Neural cell (in vitro differentiated cells): ENCODE measurements around the gene HIBCH. TPM values are rescaled to one million over a fixed set of nuclear protein-coding genes. Genes with fewer than 3 reads are reported as not detected.

Experiments
- H2AFZ ChIP-seq: fragments of 200-600, 300-800 bp; sonication (generic), shearing (Covaris generic); 2 replicates; pipeline ENCODE4 v1.6.0; 2014; ENCODE audit warnings: low read depth, mild to moderate bottlenecking, antibody characterized with exemption, low read length, moderate library complexity
- H3F3A ChIP-seq: fragments of 200-600 bp; shearing (Covaris generic); 2 replicates; pipeline ENCODE4 v1.6.1; 2016; ENCODE audit warnings: mild to moderate bottlenecking, moderate library complexity, mixed read lengths, antibody characterized with exemption, low read length; ENCODE audit not compliant: insufficient read depth, poor library complexity, severe bottlenecking
- H3K27ac ChIP-seq: fragments of 200-600, 300-800 bp; sonication (generic), shearing (Covaris generic); 2 replicates; pipeline ENCODE4 v1.5.1; 2014; ENCODE audit warnings: mild to moderate bottlenecking, low read length, moderate library complexity
- H3K27me3 ChIP-seq: fragments of 300-800, 200-600 bp; sonication (generic), shearing (Covaris generic); 2 replicates; pipeline ENCODE4 v1.6.0; 2014; ENCODE audit warnings: mild to moderate bottlenecking, low read depth, low read length, moderate library complexity; ENCODE audit not compliant: insufficient read depth
- H3K36me3 ChIP-seq: fragments of 300-800, 200-600 bp; sonication (generic), shearing (Covaris generic); 2 replicates; pipeline ENCODE4 v1.5.1; 2014; ENCODE audit warnings: mild to moderate bottlenecking, antibody characterized with exemption, low read length, moderate library complexity; ENCODE audit not compliant: insufficient read depth
- H3K4me2 ChIP-seq: fragments of 300-800, 200-600 bp; sonication (generic), shearing (Covaris generic); 2 replicates; pipeline ENCODE4 v1.6.0; 2014; ENCODE audit warnings: mild to moderate bottlenecking, low read length
- H3K4me3 ChIP-seq: fragments of 300-800, 200-600 bp; sonication (generic), shearing (Covaris generic); 2 replicates; pipeline ENCODE4 v1.5.1; 2014; ENCODE audit warnings: mild to moderate bottlenecking, low read length, moderate library complexity
- H3K79me2 ChIP-seq: fragments of 200-600 bp; shearing (Covaris generic); replicated peaks from 2 replicates; pipeline ENCODE4 v1.6.0; 2014; ENCODE audit warnings: mild to moderate bottlenecking, low read length, moderate library complexity; ENCODE audit not compliant: insufficient read depth
- H3K9ac ChIP-seq: fragments of 300-800, 200-600 bp; sonication (generic), shearing (Covaris generic); 2 replicates; pipeline ENCODE4 v1.6.1; 2016; ENCODE audit warnings: mild to moderate bottlenecking, low read length, mixed read lengths
- H3K9me2 ChIP-seq: fragments of 200-600 bp; shearing (Covaris generic); 2 replicates; pipeline ENCODE4 v1.6.1; 2016; ENCODE audit warnings: mild to moderate bottlenecking, low read length, mixed read lengths; ENCODE audit not compliant: insufficient read depth
- H3K9me3 ChIP-seq: fragments of 200-600, 300-800 bp; sonication (generic), shearing (Covaris generic); 2 replicates; pipeline ENCODE4 v1.6.1; 2016; ENCODE audit warnings: mild to moderate bottlenecking, mixed run types, low read length, moderate library complexity, mixed read lengths
- H4K20me1 ChIP-seq: fragments of 200-600 bp; shearing (Covaris generic); 2 replicates; pipeline ENCODE4 v1.6.1; 2016; ENCODE audit warnings: mild to moderate bottlenecking, mixed run types; ENCODE audit not compliant: insufficient read depth
- EP300 ChIP-seq: fragments of 450-650 bp; conservative IDR thresholded peaks from 2 replicates; pipeline ENCODE4 v1.6.1; 2014; ENCODE audit warnings: antibody characterized with exemption, mild to moderate bottlenecking, moderate library complexity; ENCODE audit not compliant: poor library complexity, severe bottlenecking
- EZH2 ChIP-seq: fragments of 200-600, 300-800 bp; shearing (Covaris generic), sonication (generic); IDR thresholded peaks from 2 replicates; pipeline ENCODE4 v1.6.1; 2014; ENCODE audit warnings: antibody characterized with exemption, low read length, borderline replicate concordance, mild to moderate bottlenecking; ENCODE audit not compliant: insufficient read depth, poor library complexity, severe bottlenecking
- MXI1 ChIP-seq: fragments of 450-650 bp; conservative IDR thresholded peaks from 2 replicates; pipeline ENCODE4 v1.6.1; 2014; ENCODE audit warnings: antibody characterized with exemption, mild to moderate bottlenecking; ENCODE audit not compliant: poor library complexity, severe bottlenecking
- POLR2AphosphoS5 ChIP-seq: IDR thresholded peaks from 2 replicates; pipeline ENCODE4 v1.6.1; 2012
- RAD21 ChIP-seq: fragments of 450-650 bp; conservative IDR thresholded peaks from 2 replicates; pipeline ENCODE4 v1.6.1; 2014; ENCODE audit warnings: antibody characterized with exemption, mild to moderate bottlenecking, moderate library complexity
- SMC3 ChIP-seq: fragments of 450-650 bp; conservative IDR thresholded peaks from 2 replicates; pipeline ENCODE4 v1.6.1; 2014; ENCODE audit warnings: antibody characterized with exemption, mild to moderate bottlenecking, moderate library complexity; ENCODE audit not compliant: poor library complexity
- TAF1 ChIP-seq: IDR thresholded peaks from 2 replicates; pipeline ENCODE4 v1.6.1; 2012; ENCODE audit warnings: low read depth
- polyA plus RNA-seq: library from polyadenylated mRNA; depleted of rRNA; stranded (reverse); fragments of >200 nt; gene quantifications from 2 replicates; pipeline ENCODE4 v1.2.3, GENCODE V29; 2014
- TF ChIP-seq, protein P1 (sequence below): fragments of 450-650 bp; IDR thresholded peaks from 2 replicates; pipeline ENCODE4 v1.5.1; 2014; ENCODE audit warnings: antibody characterized with exemption, mild to moderate bottlenecking, moderate library complexity; ENCODE audit not compliant: poor library complexity, severe bottlenecking
- TF ChIP-seq, protein P2 (sequence below): IDR thresholded peaks from 2 replicates; pipeline ENCODE4 v1.6.1; 2012; ENCODE audit warnings: borderline replicate concordance

The HIBCH gene
- polyA plus RNA-seq, 1 donor from 2014 or later: 17.8 TPM

DNA sequence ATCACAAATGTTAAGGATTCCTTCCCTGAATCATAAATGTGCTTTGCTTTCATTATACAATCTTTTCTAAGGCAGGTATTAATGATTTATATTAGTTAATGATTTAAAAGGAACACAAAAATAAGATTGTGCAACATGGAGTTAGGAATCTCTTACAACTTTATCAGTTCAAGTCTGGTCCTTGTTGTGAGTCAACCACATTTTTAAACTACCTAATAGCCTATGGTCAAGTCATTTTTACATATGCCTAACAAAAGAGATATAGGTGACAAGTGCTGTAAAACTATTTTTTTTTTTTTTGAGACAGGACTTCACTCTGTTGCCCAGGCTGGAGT is 15.6 kb upstream of the HIBCH start:
- H3K9me3 ChIP-seq: no peaks in the 10 kb centered on the region
- no peaks in the 10 kb centered on the region for H4K20me1 ChIP-seq
- H3K27me3 ChIP-seq: no peaks in the 10 kb centered on the region
- no peak overlapping the region for H3K4me3 ChIP-seq
- no peak overlapping the region for H3K27ac ChIP-seq
- H3K4me2 ChIP-seq: no peak overlapping the region
- no peak overlapping the region for H2AFZ ChIP-seq
- H3K9me2 ChIP-seq: no peaks in the 10 kb centered on the region
- TF ChIP-seq TAF1 (no peak), POLR2AphosphoS5 (no peak), EZH2 (no peak), EP300 (no peak), MXI1 (no peak), RAD21 (no peak), SMC3 (no peak)
- TF ChIP-seq, protein P1, sequence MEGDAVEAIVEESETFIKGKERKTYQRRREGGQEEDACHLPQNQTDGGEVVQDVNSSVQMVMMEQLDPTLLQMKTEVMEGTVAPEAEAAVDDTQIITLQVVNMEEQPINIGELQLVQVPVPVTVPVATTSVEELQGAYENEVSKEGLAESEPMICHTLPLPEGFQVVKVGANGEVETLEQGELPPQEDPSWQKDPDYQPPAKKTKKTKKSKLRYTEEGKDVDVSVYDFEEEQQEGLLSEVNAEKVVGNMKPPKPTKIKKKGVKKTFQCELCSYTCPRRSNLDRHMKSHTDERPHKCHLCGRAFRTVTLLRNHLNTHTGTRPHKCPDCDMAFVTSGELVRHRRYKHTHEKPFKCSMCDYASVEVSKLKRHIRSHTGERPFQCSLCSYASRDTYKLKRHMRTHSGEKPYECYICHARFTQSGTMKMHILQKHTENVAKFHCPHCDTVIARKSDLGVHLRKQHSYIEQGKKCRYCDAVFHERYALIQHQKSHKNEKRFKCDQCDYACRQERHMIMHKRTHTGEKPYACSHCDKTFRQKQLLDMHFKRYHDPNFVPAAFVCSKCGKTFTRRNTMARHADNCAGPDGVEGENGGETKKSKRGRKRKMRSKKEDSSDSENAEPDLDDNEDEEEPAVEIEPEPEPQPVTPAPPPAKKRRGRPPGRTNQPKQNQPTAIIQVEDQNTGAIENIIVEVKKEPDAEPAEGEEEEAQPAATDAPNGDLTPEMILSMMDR: no peak
- TF ChIP-seq, protein P2, sequence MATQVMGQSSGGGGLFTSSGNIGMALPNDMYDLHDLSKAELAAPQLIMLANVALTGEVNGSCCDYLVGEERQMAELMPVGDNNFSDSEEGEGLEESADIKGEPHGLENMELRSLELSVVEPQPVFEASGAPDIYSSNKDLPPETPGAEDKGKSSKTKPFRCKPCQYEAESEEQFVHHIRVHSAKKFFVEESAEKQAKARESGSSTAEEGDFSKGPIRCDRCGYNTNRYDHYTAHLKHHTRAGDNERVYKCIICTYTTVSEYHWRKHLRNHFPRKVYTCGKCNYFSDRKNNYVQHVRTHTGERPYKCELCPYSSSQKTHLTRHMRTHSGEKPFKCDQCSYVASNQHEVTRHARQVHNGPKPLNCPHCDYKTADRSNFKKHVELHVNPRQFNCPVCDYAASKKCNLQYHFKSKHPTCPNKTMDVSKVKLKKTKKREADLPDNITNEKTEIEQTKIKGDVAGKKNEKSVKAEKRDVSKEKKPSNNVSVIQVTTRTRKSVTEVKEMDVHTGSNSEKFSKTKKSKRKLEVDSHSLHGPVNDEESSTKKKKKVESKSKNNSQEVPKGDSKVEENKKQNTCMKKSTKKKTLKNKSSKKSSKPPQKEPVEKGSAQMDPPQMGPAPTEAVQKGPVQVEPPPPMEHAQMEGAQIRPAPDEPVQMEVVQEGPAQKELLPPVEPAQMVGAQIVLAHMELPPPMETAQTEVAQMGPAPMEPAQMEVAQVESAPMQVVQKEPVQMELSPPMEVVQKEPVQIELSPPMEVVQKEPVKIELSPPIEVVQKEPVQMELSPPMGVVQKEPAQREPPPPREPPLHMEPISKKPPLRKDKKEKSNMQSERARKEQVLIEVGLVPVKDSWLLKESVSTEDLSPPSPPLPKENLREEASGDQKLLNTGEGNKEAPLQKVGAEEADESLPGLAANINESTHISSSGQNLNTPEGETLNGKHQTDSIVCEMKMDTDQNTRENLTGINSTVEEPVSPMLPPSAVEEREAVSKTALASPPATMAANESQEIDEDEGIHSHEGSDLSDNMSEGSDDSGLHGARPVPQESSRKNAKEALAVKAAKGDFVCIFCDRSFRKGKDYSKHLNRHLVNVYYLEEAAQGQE: no peak
- no peaks in the 10 kb centered on the region for H3K36me3 ChIP-seq
- no peak overlapping the region for H3K9ac ChIP-seq
- H3F3A ChIP-seq: no peaks in the 10 kb centered on the region
- no peaks in the 10 kb centered on the region for H3K79me2 ChIP-seq

- Histone ChIP-seq H3F3A (no peaks in the 10 kb centered on the region), H4K20me1 (no peaks in the 10 kb centered on the region), H3K4me2 (no peak overlapping the region), H3K79me2 (no peaks in the 10 kb centered on the region), H3K27me3 (no peaks in the 10 kb centered on the region), H3K9me2 (no peaks in the 10 kb centered on the region), H3K9ac (no peak overlapping the region), H3K36me3 (no peaks in the 10 kb centered on the region), H3K27ac (no peak overlapping the region), H2AFZ (no peak overlapping the region), H3K9me3 (no peaks in the 10 kb centered on the region), H3K4me3 (no peak overlapping the region)
- no peak for TF ChIP-seq MXI1
- no peak for TF ChIP-seq EP300
- TF ChIP-seq SMC3: no peak
- TF ChIP-seq, protein P2: no peak
- TF ChIP-seq, protein P1: no peak
- no peak for TF ChIP-seq EZH2
- no peak for TF ChIP-seq POLR2AphosphoS5
- TF ChIP-seq RAD21: no peak
- no peak for TF ChIP-seq TAF1
Measured at GRCh38 chr2:190334479-190335224, 15.0 kb upstream of the HIBCH start.
